HepG2 (cell line): Measurements from ENCODE around the gene PPIL6. TPM values are rescaled to one million over a fixed set of nuclear protein-coding genes. Genes with fewer than 3 reads are reported as not detected.

Source experiments
- AGO1 ChIP-seq: fragments of 200-400 bp; formaldehyde crosslinking; IDR thresholded peaks from 2 replicates; pipeline ENCODE4 v1.6.1; 2017; ENCODE audit warnings: mild to moderate bottlenecking, low read depth, low read length, moderate library complexity; ENCODE audit not compliant: poor library complexity, severe bottlenecking
- CREB1 ChIP-seq, 2 experiments: fragments of 450-650 bp in 1 of 2; IDR thresholded peaks; 2 replicates each; pipeline ENCODE4 v1.6.1; 2016 to 2017; ENCODE audit warnings: control low read depth in 1 of 2, mild to moderate bottlenecking in 1 of 2, missing compliant biosample characterization in 1 of 2, missing genetic modification characterization in 1 of 2
- HNRNPL ChIP-seq: fragments of 200-400 bp; formaldehyde crosslinking; IDR thresholded peaks from 2 replicates; pipeline ENCODE4 v1.6.1; 2017; ENCODE audit warnings: mild to moderate bottlenecking, low read depth, low read length
- MAX ChIP-seq: IDR thresholded peaks from 2 replicates; pipeline ENCODE4 v1.6.1; 2012; ENCODE audit warnings: inconsistent platforms
- MEF2D ChIP-seq: sonication (generic); formaldehyde crosslinking; IDR thresholded peaks from 2 replicates; pipeline ENCODE4 v1.5.1; 2020; ENCODE audit warnings: mild to moderate bottlenecking, missing genetic modification reagents
- NCOA5 ChIP-seq: sonication (generic); formaldehyde crosslinking; IDR thresholded peaks from 2 replicates; pipeline ENCODE4 v1.4.0; 2020; ENCODE audit warnings: missing genetic modification reagents
- RXRB ChIP-seq: IDR thresholded peaks from 2 replicates; pipeline ENCODE4 v1.6.1; 2016; ENCODE audit warnings: borderline replicate concordance, missing genetic modification reagents, missing compliant biosample characterization
- SOX6 ChIP-seq, 2 experiments: fragments of 450-650 bp in 1 of 2; sonication (generic) in 1 of 2; formaldehyde crosslinking in 1 of 2; IDR thresholded peaks; 2 replicates each; pipeline versions ENCODE4 v1.4.0 to v1.6.1; 2017 to 2020; ENCODE audit warnings: antibody characterized with exemption in 1 of 2, mild to moderate bottlenecking in 1 of 2, missing genetic modification reagents in 1 of 2
- ZNF275 ChIP-seq: sonication (generic); formaldehyde crosslinking; IDR thresholded peaks from 2 replicates; pipeline ENCODE4 v1.8.0; 2022; ENCODE audit warnings: missing genetic modification reagents, mild to moderate bottlenecking, inconsistent platforms, borderline replicate concordance
- ZNF280D ChIP-seq: sonication (generic); formaldehyde crosslinking; IDR thresholded peaks from 2 replicates; pipeline ENCODE4 v1.5.1; 2020; ENCODE audit warnings: mild to moderate bottlenecking, missing genetic modification reagents
- ZNF451 ChIP-seq: sonication (generic); formaldehyde crosslinking; IDR thresholded peaks from 2 replicates; pipeline ENCODE4 v1.5.0; 2020; ENCODE audit warnings: mild to moderate bottlenecking, missing genetic modification reagents
- ZNF709 ChIP-seq: sonication (generic); formaldehyde crosslinking; IDR thresholded peaks from 2 replicates; pipeline ENCODE4 v1.5.0; 2020; ENCODE audit warnings: mild to moderate bottlenecking, missing genetic modification reagents
- ZNF784 ChIP-seq: sonication (generic); formaldehyde crosslinking; IDR thresholded peaks from 2 replicates; pipeline ENCODE4 v1.5.1; 2020; ENCODE audit warnings: missing genetic modification reagents, mild to moderate bottlenecking, borderline replicate concordance
- polyA plus RNA-seq, 8 experiments: library from polyadenylated mRNA; depleted of rRNA in 3 of 8; stranded (reverse) in 7 of 8; unstranded in 1 of 8; fragments of >200 nt; fragmentation: Illumina TruSeq in 4 of 8; extraction: Trizol in 4 of 8; gene quantifications; 2 replicates each; pipeline versions ENCODE4 v1.2.1 to v1.2.3, GENCODE V29; 2011 to 2016; ENCODE audit warnings: low read depth in 4 of 8, missing spikeins in 1 of 8, mixed read lengths in 1 of 8; ENCODE audit not compliant: insufficient read depth in 1 of 8
- total RNA-seq, 5 experiments: library from RNA; depleted of rRNA; stranded (reverse); fragments of >200 nt; fragmentation: Illumina TruSeq; extraction: Trizol; gene quantifications; 2 replicates each; pipeline ENCODE4 v1.2.3, GENCODE V29; 2016; ENCODE audit warnings: low read depth in 1 of 5
- TF ChIP-seq, protein P1 (sequence below): sonication (generic); formaldehyde crosslinking; IDR thresholded peaks from 2 replicates; pipeline ENCODE4 v1.4.0; 2020; ENCODE audit warnings: missing genetic modification reagents
- TF ChIP-seq, protein P2 (sequence below): sonication (generic); formaldehyde crosslinking; IDR thresholded peaks from 2 replicates; pipeline ENCODE4 v1.5.0; 2020; ENCODE audit warnings: missing genetic modification reagents
- TF ChIP-seq, protein P3 (sequence below): sonication (generic); formaldehyde crosslinking; IDR thresholded peaks from 2 replicates; pipeline ENCODE4 v1.8.1; 2023; ENCODE audit warnings: mild to moderate bottlenecking, moderate library complexity, missing genetic modification reagents

The PPIL6 gene
- total and polyA plus RNA-seq, 2 of the 13 experiments (the other 11 are each of a cell fraction or from before 2014, with no cell fraction given), result 0.22 to 0.46 TPM

DNA sequence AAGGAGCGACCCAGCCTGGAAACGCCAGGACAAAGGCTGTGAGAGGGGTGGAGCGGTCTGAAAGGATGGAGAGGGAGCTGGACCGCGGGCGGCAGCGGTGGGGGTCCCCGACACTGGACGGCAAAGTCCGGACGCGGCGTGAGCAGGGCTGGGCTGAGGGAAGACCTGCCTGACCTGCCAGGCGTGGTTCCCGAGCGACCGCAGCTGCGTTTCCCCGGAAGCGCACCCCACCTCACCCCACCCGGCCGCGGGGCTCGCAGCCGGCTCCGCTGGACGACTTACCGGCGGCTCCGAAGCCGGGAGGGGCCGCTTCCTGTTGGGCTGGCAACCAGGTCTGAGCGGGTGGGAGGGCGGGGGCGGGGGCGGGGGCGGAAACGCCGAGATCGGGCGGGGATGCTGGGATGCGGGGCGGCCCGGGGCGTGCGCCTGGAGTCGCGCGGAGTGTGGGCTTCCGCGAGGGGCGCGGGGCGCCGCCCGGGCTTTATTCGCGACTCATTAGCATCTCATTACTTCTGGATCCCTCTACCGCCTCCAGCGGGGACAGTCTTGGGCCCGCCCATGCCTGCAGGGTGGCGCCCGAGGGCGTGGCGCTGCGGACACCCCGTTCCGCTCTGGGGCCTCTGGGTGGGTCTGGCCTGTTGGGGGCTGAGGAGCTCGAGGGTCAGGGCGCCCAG lies 15.1 kb upstream of the PPIL6 start, which contains the start of gene MICAL1 (continued):
- TF ChIP-seq, protein P1, sequence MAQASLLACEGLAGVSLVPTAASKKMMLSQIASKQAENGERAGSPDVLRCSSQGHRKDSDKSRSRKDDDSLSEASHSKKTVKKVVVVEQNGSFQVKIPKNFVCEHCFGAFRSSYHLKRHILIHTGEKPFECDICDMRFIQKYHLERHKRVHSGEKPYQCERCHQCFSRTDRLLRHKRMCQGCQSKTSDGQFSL (CRISPR knock-in tag), result no peak
- TF ChIP-seq HNRNPL, result 0 out of 2 replicates have a peak, but pooled peaks have one; percentile 10
- no peak for TF ChIP-seq ZNF709
- TF ChIP-seq ZNF275, result 0 out of 2 replicates have a peak, but pooled peaks have one; percentile 14
- no peak for TF ChIP-seq NCOA5 (CRISPR knock-in tag)
- TF ChIP-seq CREB1 (IDR thresholded peaks at IDR 0.05), result no peak
- no peak for TF ChIP-seq CREB1 (CRISPR knock-in tag; IDR thresholded peaks at IDR 0.05)
- TF ChIP-seq MAX, result 0 out of 2 replicates have a peak, but pooled peaks have one; percentile 29
- no peak for TF ChIP-seq SOX6 (IDR thresholded peaks at IDR 0.05)
- 0 out of 2 replicates have a peak, but pooled peaks have one; percentile 33 for TF ChIP-seq SOX6 (CRISPR knock-in tag; IDR thresholded peaks at IDR 0.05)
- TF ChIP-seq, protein P2, sequence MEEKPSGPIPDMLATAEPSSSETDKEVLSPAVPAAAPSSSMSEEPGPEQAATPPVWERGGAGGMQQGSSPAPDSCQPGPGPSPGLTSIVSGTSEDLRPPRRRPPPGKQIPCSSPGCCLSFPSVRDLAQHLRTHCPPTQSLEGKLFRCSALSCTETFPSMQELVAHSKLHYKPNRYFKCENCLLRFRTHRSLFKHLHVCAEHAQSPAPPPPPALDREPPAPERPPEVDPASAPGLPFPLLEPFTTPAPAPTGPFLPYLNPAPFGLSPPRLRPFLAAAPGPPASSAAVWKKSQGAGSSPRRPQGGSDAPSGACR, result peak; percentile 90; the same call in 1 of the 2 replicates
- TF ChIP-seq RXRB (CRISPR knock-in tag), result no peak
- TF ChIP-seq MEF2D (CRISPR knock-in tag), result 0 out of 2 replicates have a peak, but pooled peaks have one; percentile 22
- TF ChIP-seq ZNF784 (CRISPR knock-in tag), result no peak
- TF ChIP-seq AGO1, result no peak
- TF ChIP-seq ZNF451, result 0 out of 2 replicates have a peak, but pooled peaks have one; percentile 16
- TF ChIP-seq, protein P3, sequence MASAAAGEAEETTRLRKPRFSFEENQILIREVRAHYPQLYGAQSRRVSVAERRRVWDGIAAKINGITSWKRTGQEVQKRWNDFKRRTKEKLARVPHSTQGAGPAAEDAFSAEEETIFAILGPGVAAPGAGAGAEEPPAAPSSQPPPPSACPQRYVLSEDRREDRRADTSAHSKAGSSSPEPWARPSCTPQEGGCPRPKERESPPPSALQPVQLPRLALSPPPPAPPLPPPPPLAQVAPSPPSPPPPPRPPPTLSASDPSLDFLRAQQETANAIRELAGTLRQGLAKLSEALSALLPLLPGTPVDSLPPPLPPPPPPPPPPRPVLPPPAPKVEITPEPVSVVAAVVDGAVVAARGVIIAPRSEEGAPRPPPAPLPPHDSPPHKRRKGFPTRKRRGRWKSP, result 0 out of 2 replicates have a peak, but pooled peaks have one; percentile 25
- 0 out of 2 replicates have a peak, but pooled peaks have one; percentile 4 for TF ChIP-seq ZNF280D (CRISPR knock-in tag)
